ENCODE data around the gene HCN3. TPM values are rescaled to one million over a fixed set of nuclear protein-coding genes. Genes with fewer than 3 reads are reported as not detected.

Gene HCN3
- total RNA-seq, 4 donors from 2014 or later = 0.75 to 1.8 (median 1.1) TPM

GRCh38 chr1:155253208-155253607 is 24.1 kb upstream of the HCN3 start:
- no peak for TF ChIP-seq CTCF (IDR thresholded peaks at IDR 0.05; ENCODE audit: low read depth)

GRCh38 chr1:155253797-155254196 is 23.5 kb upstream of the HCN3 start:
- TF ChIP-seq CTCF (IDR thresholded peaks at IDR 0.05; ENCODE audit: low read depth) = no peak

GRCh38 chr1:155254228-155254713 is 23.0 kb upstream of the HCN3 start:
- TF ChIP-seq CTCF (IDR thresholded peaks at IDR 0.05; ENCODE audit: low read depth) = no peak

GRCh38 chr1:155254714-155255242 is 22.5 kb upstream of the HCN3 start:
- no peak for TF ChIP-seq CTCF (IDR thresholded peaks at IDR 0.05; ENCODE audit: low read depth)

- TF ChIP-seq CTCF (IDR thresholded peaks at IDR 0.05; ENCODE audit: low read depth) = no peak
Measured at GRCh38 chr1:155255243-155256007, 21.8 kb upstream of the HCN3 start, which contains the start of gene ENTREP3. Gene ENTREP3, minus strand, starts transcription at chr1:155255483. Its CDS starts 606 bp downstream, at chr1:155254877.

- no peak for TF ChIP-seq CTCF (IDR thresholded peaks at IDR 0.05; ENCODE audit: low read depth)
Measured at GRCh38 chr1:155256058-155256852, 21.0 kb upstream of the HCN3 start.

- no peak for TF ChIP-seq CTCF (IDR thresholded peaks at IDR 0.05; ENCODE audit: low read depth)
Measured at GRCh38 chr1:155260276-155260675, 17.0 kb upstream of the HCN3 start.

All from subcutaneous adipose tissue (tissue), 4 donors.